Measurements from ENCODE around the gene ABCD3. TPM values are rescaled to one million over a fixed set of nuclear protein-coding genes. Genes with fewer than 3 reads are reported as not detected.

The ABCD3 gene
- total RNA-seq, 4 donors from 2014 or later = 21.1 to 48.4 (median 28.0) TPM

DNA sequence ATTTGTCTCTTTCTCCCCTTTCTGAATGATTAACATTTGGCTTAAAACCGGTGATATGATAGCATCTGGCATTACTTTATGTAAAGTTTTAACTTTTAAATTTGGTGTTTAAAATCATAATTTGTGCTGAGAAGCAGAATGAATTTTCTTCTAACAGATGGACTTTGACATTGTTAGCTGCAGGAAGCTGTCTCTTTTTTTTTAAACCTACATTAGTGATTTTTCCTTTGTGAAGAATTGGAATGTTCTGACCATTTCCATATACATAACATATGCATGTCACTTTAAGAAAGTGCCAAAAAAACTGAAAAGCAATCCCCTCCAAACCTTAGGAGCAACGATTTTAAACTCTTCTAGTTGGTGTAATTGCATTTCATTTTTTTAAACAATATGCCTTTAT lies 101.2 kb downstream of the ABCD3 start:
- TF ChIP-seq, protein P1, sequence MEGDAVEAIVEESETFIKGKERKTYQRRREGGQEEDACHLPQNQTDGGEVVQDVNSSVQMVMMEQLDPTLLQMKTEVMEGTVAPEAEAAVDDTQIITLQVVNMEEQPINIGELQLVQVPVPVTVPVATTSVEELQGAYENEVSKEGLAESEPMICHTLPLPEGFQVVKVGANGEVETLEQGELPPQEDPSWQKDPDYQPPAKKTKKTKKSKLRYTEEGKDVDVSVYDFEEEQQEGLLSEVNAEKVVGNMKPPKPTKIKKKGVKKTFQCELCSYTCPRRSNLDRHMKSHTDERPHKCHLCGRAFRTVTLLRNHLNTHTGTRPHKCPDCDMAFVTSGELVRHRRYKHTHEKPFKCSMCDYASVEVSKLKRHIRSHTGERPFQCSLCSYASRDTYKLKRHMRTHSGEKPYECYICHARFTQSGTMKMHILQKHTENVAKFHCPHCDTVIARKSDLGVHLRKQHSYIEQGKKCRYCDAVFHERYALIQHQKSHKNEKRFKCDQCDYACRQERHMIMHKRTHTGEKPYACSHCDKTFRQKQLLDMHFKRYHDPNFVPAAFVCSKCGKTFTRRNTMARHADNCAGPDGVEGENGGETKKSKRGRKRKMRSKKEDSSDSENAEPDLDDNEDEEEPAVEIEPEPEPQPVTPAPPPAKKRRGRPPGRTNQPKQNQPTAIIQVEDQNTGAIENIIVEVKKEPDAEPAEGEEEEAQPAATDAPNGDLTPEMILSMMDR (IDR thresholded peaks at IDR 0.05; ENCODE audit: low read depth) = no peak

DNA sequence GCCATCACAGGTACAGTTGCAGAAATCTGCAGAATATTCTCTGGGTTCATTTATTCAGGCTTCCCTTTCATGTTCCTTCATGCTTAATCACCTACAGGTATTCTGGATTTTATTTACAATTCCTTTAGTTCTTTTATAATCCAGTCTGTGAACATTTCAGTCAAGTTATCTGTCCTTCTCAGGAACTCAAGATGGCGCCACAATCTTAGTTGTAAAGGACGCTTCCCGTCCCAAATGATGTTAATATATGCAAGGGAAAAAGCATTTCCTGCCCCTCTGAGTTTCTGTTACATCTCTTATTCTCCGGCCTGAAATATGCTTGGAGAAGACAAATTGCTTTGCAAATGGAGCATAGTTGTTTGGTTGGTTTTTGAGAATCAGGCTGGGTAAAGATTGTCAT lies 104.1 kb downstream of the ABCD3 start:
- TF ChIP-seq, protein P1 (IDR thresholded peaks at IDR 0.05; ENCODE audit: low read depth) = no peak

DNA sequence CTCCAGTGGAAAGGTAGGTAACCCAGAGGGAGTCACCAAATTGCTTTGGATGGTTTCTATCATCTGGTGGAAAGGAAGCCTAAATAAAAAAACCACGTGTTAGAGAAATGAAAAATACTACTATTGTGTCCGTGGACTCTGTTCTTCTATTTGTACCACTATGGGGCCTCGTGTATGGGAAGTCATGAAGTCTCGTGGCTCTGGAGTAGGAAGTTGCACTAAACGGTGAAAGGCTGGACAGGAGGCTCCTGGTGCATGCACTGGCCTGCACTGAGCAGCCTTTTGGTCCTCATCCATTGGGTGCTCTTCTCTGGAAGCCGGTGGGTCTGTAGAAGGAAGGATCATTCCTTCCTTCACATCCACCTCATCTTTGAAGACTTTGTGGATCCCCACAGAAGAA lies 106.3 kb downstream of the ABCD3 start:
- TF ChIP-seq, protein P1 (IDR thresholded peaks at IDR 0.05; ENCODE audit: low read depth) = no peak

DNA sequence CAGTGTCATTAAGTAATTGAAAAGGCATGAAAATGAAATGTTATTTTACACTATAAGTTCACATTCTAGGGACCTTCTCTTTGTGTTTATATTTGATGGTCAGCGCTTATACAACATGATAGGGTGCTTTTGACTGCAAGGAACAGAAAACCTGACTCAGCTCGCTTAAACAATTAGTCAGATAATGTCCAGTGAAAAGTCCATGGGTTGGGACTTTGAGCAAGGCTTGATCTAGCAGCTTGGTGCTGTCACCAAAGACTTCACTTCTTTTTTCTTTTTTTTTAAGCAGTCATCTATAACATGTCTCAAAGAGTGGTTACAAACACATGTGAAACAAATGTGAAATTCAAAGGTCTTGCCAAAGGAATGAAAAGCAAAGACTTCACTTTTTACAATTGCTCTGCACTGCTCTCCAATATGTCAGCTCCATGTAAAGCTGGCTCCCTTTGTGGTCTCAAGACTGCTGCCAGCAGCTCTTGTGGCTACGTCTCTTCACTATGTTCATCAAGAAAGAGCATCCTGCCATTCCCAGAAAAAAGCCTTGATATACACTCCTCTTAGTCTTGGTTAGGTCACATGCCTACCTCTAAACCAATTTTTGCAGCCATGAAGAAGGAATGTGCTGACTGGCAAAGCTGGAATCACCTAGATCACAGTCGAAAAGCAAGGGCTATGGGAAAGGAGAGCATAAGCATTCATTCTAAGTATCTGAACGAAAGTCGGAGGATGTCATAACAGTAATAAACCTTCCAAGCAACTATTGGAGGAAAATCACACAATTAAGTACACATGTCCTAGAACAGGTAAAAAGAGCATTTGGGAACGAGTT lies 108.2 kb downstream of the ABCD3 start:
- TF ChIP-seq, protein P1 (IDR thresholded peaks at IDR 0.05; ENCODE audit: low read depth) = no peak

DNA sequence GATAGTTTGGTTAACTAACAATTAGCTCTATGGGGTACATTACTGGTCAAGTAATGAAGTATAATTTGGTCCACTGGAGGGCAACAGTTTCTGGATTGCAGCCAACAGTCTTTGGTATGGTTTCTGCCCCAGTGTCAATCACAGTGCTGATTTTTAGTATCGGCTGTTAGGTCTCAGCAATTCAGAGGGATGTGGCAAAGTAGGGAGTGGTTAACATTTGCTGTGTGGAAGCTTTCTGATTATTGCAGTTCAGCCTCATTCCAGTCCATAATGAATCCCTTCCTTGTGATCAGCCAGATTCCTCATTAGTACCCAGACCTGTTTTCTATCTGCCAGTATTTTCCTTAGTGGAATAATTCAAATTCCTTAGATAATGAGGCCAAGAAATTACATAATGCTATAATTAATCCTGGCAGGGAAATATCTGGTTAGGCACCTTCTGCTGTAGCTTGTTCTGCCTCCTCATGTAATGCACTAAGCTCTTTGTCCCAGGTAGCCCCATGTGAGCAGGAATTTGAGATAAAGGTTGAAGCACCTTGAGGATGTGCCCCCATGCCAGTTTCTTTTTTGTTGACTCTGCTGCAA lies 109.3 kb downstream of the ABCD3 start:
- TF ChIP-seq, protein P1 (IDR thresholded peaks at IDR 0.05; ENCODE audit: low read depth) = no peak

DNA sequence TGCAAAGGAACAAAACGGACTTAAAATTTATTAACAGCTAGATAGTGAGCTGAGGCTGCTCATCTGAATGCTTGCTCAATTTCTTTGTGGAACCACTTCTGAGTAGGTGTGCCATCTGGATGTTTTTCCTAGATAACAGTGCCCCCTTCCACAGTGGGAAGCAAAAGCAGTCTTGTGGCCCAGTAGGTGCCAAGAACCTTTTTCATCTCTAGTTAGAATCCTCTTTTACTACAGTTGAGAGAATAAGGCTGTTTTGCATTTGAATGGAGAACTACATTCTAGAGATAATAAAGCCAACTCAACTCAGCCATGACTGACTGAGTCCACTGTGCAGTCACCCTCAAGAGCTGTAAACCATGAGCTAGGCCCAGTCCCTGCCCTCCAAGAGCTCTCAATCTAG lies 110.1 kb downstream of the ABCD3 start:
- TF ChIP-seq, protein P1 (IDR thresholded peaks at IDR 0.05; ENCODE audit: low read depth) = no peak

DNA sequence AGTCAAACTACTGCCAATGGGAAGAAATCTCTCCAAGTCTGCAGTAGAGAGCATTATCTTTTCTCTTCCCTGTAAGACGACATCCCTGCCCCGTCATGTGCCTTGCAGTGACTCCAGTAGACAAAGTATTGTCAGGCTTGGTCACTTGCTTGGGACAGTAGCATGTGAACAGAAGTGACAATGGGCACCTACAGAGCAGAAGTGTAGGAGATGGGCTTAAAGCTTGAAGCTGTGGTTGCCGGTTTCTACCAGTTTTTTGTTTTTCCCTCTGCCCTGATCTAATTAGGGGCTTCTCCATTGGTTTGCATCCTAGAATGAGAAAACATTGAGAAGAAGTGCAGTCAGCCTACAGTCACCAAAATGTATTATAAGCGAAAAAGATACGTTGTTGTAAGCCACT lies 110.6 kb downstream of the ABCD3 start:
- TF ChIP-seq, protein P1 (IDR thresholded peaks at IDR 0.05; ENCODE audit: low read depth) = no peak
